Choroid plexus epithelial cell (primary cell): ENCODE data around the gene EMC6.

Experiments used
- DNase-seq: peaks from one replicate; pipeline ENCODE4 v3.0.0-alpha.2; 2010; ENCODE audit warnings: low read depth
- H3K4me3 ChIP-seq: 2 replicates; pipeline ENCODE4 v1.5.1; 2011; ENCODE audit warnings: low read depth, mild to moderate bottlenecking, control low read depth, low read length, moderate library complexity
- TF ChIP-seq, protein P1 (sequence below): conservative IDR thresholded peaks from 2 replicates; pipeline ENCODE4 v1.5.1; 2011; ENCODE audit warnings: low read depth, mild to moderate bottlenecking, control low read depth, inconsistent platforms, low read length, moderate library complexity

The EMC6 gene

DNA sequence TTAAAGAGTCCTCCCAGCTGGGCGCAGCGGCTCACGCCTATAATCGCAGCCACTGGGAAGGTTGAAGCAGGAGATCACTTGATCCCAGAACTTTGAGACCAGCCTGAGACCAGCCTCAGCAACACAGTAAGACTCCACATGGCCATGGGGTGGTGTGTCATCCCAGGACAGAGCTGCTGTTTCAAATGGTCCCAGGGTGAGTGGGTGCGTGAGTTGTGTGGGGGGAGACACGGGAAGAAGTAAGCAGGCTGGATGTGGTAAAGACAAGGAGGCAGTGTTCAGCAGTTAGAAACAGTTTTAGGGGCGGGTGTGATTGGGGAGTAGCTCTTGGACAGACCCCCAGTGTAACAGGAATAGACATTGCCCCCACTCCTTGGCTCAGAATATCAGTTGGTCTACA, 36.3 kb upstream of the EMC6 start:
- DNase-seq = no peak
- H3K4me3 ChIP-seq = no peak overlapping the region
- TF ChIP-seq, protein P1, sequence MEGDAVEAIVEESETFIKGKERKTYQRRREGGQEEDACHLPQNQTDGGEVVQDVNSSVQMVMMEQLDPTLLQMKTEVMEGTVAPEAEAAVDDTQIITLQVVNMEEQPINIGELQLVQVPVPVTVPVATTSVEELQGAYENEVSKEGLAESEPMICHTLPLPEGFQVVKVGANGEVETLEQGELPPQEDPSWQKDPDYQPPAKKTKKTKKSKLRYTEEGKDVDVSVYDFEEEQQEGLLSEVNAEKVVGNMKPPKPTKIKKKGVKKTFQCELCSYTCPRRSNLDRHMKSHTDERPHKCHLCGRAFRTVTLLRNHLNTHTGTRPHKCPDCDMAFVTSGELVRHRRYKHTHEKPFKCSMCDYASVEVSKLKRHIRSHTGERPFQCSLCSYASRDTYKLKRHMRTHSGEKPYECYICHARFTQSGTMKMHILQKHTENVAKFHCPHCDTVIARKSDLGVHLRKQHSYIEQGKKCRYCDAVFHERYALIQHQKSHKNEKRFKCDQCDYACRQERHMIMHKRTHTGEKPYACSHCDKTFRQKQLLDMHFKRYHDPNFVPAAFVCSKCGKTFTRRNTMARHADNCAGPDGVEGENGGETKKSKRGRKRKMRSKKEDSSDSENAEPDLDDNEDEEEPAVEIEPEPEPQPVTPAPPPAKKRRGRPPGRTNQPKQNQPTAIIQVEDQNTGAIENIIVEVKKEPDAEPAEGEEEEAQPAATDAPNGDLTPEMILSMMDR = no peak

DNA sequence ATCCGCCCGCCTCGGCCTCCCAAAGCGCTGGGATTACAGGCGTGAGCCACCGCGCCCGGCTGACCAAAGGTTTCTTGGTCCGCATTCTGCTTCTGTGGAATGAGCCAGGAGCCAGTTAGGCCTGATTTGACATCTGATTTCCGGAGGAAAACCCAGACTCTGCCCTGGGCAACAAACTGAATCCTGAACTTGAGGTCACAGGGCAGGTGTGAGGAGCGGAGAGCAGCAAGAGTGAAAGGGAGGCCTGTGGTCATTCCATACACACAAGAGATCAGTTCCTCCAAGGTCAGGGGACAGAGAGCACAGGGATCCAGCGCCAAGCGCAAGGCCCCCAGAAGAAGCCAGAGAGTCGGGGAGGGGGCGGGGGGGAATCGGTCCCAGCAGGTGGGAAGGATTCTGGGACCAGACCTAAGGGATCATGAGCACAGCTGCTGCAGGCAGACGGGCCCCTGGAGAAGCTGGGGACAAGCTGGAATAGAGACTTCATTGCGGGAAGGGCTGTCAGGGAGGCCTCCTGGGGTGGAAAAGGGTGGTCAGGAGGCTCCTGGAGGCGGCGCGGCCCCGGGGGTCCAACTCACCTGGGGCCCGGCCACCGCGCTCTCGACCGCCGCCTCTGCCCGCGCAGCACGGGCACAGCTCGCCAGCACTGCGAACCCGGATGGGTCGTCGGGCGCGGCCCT, 33.0 kb upstream of the EMC6 start:
- TF ChIP-seq, protein P1 = no peak
- peak overlapping the region; percentile 99 for H3K4me3 ChIP-seq
- no peak for DNase-seq

DNA sequence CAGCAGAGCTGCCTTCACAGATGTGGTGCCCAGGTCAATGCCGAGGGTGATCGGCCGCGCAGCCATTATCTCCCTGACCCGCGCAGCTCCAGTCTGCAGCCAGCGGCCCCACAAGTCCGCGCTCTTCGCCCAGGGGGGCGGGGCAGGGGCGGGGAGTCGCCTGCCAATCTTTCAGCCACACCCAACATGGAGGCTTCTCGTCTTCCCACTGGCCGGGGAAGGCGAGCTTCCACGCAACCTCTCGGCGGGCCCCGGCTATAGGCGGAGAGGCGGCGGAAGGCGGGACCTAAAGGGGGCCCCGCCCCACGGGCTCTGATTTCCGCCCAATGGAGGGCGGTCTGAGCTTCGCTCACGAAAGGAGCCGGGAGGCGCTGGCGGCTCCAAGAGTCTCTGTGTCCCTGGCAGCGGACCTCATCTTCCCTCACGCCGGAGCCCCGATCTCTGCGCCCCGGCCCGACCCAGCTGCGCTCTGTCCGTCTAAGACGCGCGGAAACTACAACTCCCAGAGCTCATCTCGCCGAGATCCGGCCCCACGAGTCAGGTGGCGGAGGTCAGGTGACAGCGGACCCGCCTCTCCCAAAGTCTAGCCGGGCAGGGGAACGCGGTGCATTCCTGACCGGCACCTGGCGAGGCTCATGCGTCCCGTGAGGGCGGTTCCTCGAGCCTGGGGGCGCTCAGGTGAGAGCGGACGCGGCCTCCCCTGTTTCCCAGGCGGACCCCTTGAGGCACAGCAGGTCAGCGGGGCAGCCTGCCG, 32.3 kb upstream of the EMC6 start, which contains the start of the genes CTNS and SHPK:
Gene CTNS, plus strand, starts transcription at position 607 of the 754 bp plus-strand sequence. CDS start 3,447 bp downstream, outside the sequence.
Gene SHPK, minus strand, starts transcription at position 97 of the 754 bp plus-strand sequence. Its CDS starts 31 bp downstream, at position 66.
- H3K4me3 ChIP-seq = peak within 1 kb of the TSS; percentile 99
- TF ChIP-seq, protein P1 = no peak
- DNase-seq = peak; percentile 97

DNA sequence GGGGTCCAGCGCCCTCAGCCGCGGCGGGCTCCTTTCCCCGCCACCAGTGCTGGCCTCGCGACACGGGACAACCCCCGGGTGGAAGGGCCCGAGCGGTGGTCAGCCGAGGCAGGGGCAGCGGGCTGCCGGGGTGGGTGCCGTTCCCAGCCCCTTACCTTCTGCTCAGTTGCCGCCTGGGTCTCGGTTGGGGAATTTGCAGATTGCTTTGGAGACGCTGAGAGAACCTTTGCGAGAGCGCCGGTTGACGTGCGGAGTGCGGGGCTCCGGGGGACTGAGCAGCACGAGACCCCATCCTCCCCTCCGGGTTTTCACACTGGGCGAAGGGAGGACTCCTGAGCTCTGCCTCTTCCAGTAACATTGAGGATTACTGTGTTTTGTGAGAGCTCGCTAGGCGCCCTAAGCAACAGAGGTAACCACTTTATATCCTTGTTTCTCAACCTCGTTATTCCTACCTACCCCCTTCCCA, 31.7 kb upstream of the EMC6 start:
- H3K4me3 ChIP-seq = peak overlapping the region; percentile 99
- DNase-seq = no peak
- TF ChIP-seq, protein P1 = no peak

DNA sequence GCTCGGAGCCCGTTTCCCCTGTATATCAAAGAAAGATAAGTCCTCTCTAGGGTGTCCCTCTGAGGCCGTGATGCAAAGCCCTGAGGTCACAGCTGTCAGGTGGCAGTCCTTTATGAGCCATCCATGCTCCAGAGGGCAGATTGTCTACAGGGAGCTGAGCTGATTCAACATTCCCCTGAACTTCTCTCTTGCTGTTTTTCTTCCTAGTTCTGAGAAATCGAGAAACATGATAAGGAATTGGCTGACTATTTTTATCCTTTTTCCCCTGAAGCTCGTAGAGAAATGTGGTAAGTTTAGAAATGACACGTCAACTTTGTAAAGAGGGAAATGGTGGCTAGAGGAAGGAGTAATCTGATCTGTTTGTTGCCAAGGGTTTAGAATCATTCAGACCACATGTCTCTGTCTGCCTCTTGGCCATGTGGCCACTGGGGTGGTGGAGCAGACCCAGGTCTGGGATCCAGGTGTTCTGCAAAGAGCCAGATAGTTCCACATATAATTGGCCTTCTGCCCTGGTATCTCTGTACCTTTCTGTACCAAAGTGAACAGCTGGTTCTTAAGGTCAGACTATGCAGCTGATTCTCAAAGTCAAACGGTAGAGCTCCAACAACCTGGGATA, 28.5 kb upstream of the EMC6 start:
- H3K4me3 ChIP-seq = no peak overlapping the region
- peak; percentile 89 for DNase-seq
- TF ChIP-seq, protein P1 = no peak

DNA sequence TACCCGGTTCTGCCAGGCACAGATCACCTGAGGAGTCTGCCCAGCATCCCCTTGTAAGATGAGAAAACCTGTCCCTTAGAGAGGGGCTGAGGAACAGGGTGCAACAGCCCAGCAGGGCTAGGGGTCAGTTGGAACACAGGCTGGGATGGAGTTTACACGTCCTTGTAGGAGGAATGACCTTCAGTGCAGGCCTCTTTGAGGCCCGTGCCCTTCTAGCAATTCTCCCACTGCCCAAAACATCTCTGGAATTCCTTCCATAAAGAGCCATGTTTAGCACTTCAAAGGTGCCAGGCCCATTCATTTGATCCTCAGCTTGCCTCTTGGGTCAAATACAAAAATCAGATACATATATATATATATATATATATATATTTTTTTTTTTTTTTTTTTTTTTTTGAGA, 27.6 kb upstream of the EMC6 start:
- no peak for DNase-seq
- H3K4me3 ChIP-seq = no peak overlapping the region
- TF ChIP-seq, protein P1 = no peak
